Activated CD4-positive, alpha-beta T cell treated with anti-CD3 and anti-CD28 coated beads for 24 hours (primary cell): ENCODE results near the gene KLHL1.

ENCODE experiments used
- DNase-seq, 2 donors: peaks; one replicate each; pipeline ENCODE4 v3.0.0-alpha.2; 2020; ENCODE audit warnings: low read depth in 2 of 2

Gene KLHL1

DNA sequence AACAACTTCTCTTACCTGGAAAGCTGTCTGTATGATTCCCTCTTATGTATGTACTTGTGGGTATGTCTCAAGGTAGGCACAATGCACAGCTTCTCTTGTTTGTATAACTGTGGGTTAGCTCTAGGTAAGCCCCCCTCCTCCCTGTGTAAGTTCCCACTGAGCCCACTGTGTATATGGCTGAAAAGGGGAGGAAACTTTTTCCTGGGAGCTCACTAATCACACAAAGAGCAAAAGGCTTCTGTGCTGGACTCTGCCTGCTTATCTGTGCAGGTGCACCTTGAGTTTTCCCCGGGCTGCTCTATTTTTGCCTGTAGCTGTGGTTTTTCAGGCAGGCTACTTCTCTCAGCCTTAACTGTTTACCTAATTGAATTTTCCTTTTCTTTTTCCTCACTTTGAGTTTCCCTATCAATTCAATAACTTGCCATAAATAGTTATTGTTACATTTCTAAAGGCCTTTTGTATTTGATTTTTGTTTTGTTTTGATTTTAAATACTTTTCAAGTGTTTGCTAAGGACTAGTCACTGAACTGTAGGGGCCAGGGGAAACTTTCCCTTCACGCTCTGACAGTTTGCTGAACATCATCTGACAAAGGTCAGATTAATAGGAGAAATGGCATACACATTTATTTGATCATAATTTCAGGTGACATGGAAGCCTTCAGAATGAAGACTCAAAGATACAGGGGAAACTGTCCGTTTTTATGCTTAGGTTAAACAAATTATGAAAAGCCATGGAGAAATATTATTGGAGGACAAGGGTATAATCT lies 424.1 kb downstream of the KLHL1 start:
- DNase-seq, result no peak

DNA sequence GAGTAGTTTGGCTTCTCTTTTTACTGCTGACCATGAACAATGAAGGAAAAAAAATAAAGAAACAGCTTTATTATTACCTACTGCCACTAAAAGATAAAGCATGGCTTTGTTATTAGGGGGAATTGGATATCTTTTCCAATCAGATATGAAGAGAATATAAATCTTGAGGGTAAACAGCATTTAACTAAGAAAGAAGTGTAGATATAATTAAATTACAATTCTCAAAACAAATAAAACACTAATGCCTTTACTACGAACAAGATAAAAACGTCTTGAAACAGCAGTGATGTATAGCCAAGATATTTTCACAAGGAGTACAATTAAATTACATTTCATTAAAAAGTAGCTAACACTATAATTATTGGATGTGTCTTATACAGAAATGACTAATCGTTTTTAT lies 426.5 kb downstream of the KLHL1 start:
- DNase-seq, result no peak

DNA sequence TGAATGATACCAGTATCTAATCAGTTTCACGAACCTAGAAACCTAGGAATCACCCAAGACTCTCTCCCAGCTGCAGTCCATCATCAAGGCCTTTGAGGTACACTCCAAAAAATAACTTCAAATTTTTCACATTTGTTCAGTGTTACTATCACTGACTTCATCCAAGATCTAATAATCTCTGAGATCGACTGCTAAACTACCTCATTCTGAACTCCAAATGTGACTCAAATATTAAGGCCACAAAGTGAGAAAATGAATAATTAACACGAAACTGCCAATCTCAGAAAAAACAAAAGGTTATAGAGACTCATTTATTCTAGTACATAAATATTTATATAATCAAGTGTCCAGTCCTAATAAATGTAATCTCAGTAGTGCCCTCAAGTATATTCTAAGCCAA lies 430.9 kb downstream of the KLHL1 start:
- DNase-seq, result no peak

GRCh38 chr13:69676286-69676685 lies 432.0 kb downstream of the KLHL1 start:
- DNase-seq, result no peak

GRCh38 chr13:69660155-69660554 lies 448.1 kb downstream of the KLHL1 start:
- no peak for DNase-seq

- DNase-seq, result no peak
Observed at GRCh38 chr13:69657676-69658075, 450.6 kb downstream of the KLHL1 start.

GRCh38 chr13:69654392-69654791 lies 453.9 kb downstream of the KLHL1 start:
- DNase-seq, result no peak
